HEK293T (cell line): ENCODE data around the gene MCTS1.

Experiments used
- BHLHE40 ChIP-seq: fragments of 450-650 bp; IDR thresholded peaks from 2 replicates; pipeline ENCODE4 v1.6.1; 2016; ENCODE audit warnings: mild to moderate bottlenecking, moderate library complexity, borderline replicate concordance
- ELF4 ChIP-seq: fragments of 450-650 bp; IDR thresholded peaks from 2 replicates; pipeline ENCODE4 v1.6.1; 2017; ENCODE audit warnings: antibody characterized with exemption
- FOXA1 ChIP-seq: fragments of 450-650 bp; IDR thresholded peaks from 2 replicates; pipeline ENCODE4 v1.6.1; 2016; ENCODE audit warnings: mild to moderate bottlenecking
- FOXK2 ChIP-seq: fragments of 450-650 bp; IDR thresholded peaks from 2 replicates; pipeline ENCODE4 v1.6.1; 2016; ENCODE audit warnings: mild to moderate bottlenecking
- HDGF ChIP-seq: fragments of 450-650 bp; IDR thresholded peaks from 2 replicates; pipeline ENCODE4 v1.6.1; 2017; ENCODE audit warnings: antibody characterized with exemption, borderline replicate concordance
- SP1 ChIP-seq: fragments of 450-650 bp; IDR thresholded peaks from 2 replicates; pipeline ENCODE4 v1.6.1; 2017

DNA sequence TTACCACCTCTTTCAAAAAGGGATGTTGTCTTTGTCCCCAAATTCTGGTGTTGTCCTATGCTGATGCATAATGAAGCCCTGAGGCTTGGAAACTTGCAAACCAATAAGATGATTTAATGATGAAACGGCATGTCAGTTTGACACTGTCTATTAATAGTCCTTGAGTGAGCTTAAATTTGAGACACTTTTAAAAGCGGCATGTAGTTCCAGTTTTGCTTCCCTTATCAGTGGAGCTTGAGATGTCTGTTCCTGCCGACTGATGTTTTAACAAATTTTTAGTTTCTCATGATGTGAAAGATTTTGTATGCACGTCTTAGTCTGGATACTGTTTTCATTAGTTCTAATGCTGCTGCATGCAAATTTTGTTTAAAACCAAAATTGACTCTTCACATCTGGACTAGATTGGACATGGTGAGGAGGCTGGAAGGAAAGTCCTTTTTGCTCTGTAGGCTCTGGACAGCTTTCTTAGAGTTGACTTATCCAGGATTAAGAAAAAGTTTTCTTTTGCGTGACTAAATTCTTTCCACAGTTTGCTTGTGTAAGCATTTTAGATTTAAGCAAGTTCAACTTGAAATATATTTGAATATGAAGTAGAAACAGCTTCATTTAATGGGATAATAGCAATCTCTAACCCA is 14.2 kb downstream of the MCTS1 start:
- no peak for TF ChIP-seq FOXK2
- TF ChIP-seq HDGF = no peak
- TF ChIP-seq BHLHE40 = no peak
- no peak for TF ChIP-seq FOXA1
- TF ChIP-seq ELF4 = no peak
- no peak for TF ChIP-seq SP1
